ENCODE data around the gene ROR2.

GRCh38 chr9:91809581-91810285, 140.3 kb downstream of the ROR2 start:
- TF ChIP-seq, protein P1, sequence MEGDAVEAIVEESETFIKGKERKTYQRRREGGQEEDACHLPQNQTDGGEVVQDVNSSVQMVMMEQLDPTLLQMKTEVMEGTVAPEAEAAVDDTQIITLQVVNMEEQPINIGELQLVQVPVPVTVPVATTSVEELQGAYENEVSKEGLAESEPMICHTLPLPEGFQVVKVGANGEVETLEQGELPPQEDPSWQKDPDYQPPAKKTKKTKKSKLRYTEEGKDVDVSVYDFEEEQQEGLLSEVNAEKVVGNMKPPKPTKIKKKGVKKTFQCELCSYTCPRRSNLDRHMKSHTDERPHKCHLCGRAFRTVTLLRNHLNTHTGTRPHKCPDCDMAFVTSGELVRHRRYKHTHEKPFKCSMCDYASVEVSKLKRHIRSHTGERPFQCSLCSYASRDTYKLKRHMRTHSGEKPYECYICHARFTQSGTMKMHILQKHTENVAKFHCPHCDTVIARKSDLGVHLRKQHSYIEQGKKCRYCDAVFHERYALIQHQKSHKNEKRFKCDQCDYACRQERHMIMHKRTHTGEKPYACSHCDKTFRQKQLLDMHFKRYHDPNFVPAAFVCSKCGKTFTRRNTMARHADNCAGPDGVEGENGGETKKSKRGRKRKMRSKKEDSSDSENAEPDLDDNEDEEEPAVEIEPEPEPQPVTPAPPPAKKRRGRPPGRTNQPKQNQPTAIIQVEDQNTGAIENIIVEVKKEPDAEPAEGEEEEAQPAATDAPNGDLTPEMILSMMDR (IDR thresholded peaks at IDR 0.05): no peak
- TF ChIP-seq POLR2A (IDR thresholded peaks at IDR 0.05): no peak
- TF ChIP-seq EP300 (IDR thresholded peaks at IDR 0.05): no peak
